Activated naive CD4-positive, alpha-beta T cell treated with anti-CD3 and anti-CD28 coated beads, Interleukin-2, amount 50 U/mL, for 72 hours (primary cell): ENCODE measurements around the gene PATJ. TPM values are rescaled to one million over a fixed set of nuclear protein-coding genes. Genes with fewer than 3 reads are reported as not detected.
"Not testable (repeated sequence)": the region's sequence is repeated elsewhere in the genome, so short reads cannot be mapped to it uniquely, and the experiment has no call there.

Experiments
- ATAC-seq, 2 donors: fragments of 150-1000 bp; cut with Tn5 transposase; 2 replicates each; pipeline ENCODE4 v1.10.0; 2021; ENCODE audit warnings: mild to moderate bottlenecking in 2 of 2, moderate library complexity in 2 of 2
- DNase-seq, 2 donors: peaks; one replicate each; pipeline ENCODE4 v3.0.0; 2021 to 2022; ENCODE audit warnings: low spot score in 2 of 2
- H3K27ac Mint-ChIP-seq, 2 donors: one replicate each; pipeline ENCODE4 v1.8.0; 2022; ENCODE audit warnings: mild to moderate bottlenecking in 2 of 2, mixed read lengths in 2 of 2
- H3K36me3 Mint-ChIP-seq, 2 donors: one replicate each; pipeline ENCODE4 v1.8.0; 2022; ENCODE audit warnings: mixed read lengths in 2 of 2
- H3K9me3 Mint-ChIP-seq, 2 donors: one replicate each; pipeline ENCODE4 v1.8.0; 2022; ENCODE audit warnings: mixed read lengths in 2 of 2
- total RNA-seq, 2 donors: library from RNA; stranded (reverse); gene quantifications; one replicate each; pipeline ENCODE4 v1.2.3, GENCODE V29; 2022

PATJ gene
- total RNA-seq, 2 donors from 2014 or later = 21.5 to 24.7 TPM

- Mint-ChIP-seq H3K9me3 (no peaks in the 10 kb centered on the region), H3K27ac (no peak overlapping the region), H3K36me3 (peaks cover 4% of the 10 kb centered on the region in 2 donors)
- no peak for DNase-seq
- ATAC-seq = no peak
These were observed 48.6 kb downstream of the PATJ start for GRCh38 chr1:61790837-61791236.

- Mint-ChIP-seq H3K27ac (no peak overlapping the region), H3K36me3 (peaks cover 8 to 11% of the 10 kb centered on the region in 2 donors), H3K9me3 (no peaks in the 10 kb centered on the region)
- no peak for ATAC-seq
- DNase-seq = no peak
These were observed 54.9 kb downstream of the PATJ start for GRCh38 chr1:61797045-61797755.

GRCh38 chr1:61801047-61801446, 58.8 kb downstream of the PATJ start:
- H3K27ac Mint-ChIP-seq, ATAC-seq, H3K9me3 Mint-ChIP-seq, DNase-seq: not testable (repeated sequence)
- H3K36me3 Mint-ChIP-seq = peaks cover 11 to 16% of the 10 kb centered on the region in 2 donors

GRCh38 chr1:61807606-61808140, 65.4 kb downstream of the PATJ start:
- no peak for ATAC-seq
- DNase-seq = no peak
- Mint-ChIP-seq H3K36me3 (peaks cover 0 to 9% of the 10 kb centered on the region in 2 donors), H3K9me3 (no peaks in the 10 kb centered on the region), H3K27ac (peak overlapping the region in 1 of 2 donors; percentile 55)

- H3K27ac Mint-ChIP-seq = no peak overlapping the region
- DNase-seq (no peak), ATAC-seq (no peak)
- peaks cover 0 to 9% of the 10 kb centered on the region in 2 donors for H3K36me3 Mint-ChIP-seq
- H3K9me3 Mint-ChIP-seq = no peaks in the 10 kb centered on the region
These were observed 66.0 kb downstream of the PATJ start for GRCh38 chr1:61808321-61808720.

GRCh38 chr1:61808968-61809367, 66.7 kb downstream of the PATJ start:
- H3K36me3 Mint-ChIP-seq = peaks cover 0 to 9% of the 10 kb centered on the region in 2 donors
- ATAC-seq (no peak), DNase-seq (no peak)
- H3K27ac Mint-ChIP-seq = no peak overlapping the region
- no peaks in the 10 kb centered on the region for H3K9me3 Mint-ChIP-seq

- Mint-ChIP-seq H3K36me3 (no peaks in the 10 kb centered on the region), H3K27ac (no peak overlapping the region), H3K9me3 (no peaks in the 10 kb centered on the region)
- ATAC-seq (no peak), DNase-seq (no peak)
These were observed 70.6 kb downstream of the PATJ start for GRCh38 chr1:61812916-61813315.

GRCh38 chr1:61816191-61816590, 73.9 kb downstream of the PATJ start:
- ATAC-seq (no peak), DNase-seq (no peak)
- Mint-ChIP-seq H3K9me3 (no peaks in the 10 kb centered on the region), H3K27ac (no peak overlapping the region), H3K36me3 (peaks cover 0 to under 1% of the 10 kb centered on the region in 2 donors)

GRCh38 chr1:61818992-61819391, 76.7 kb downstream of the PATJ start:
- ATAC-seq = no peak
- no peak overlapping the region for H3K27ac Mint-ChIP-seq

GRCh38 chr1:61819421-61819820, 77.1 kb downstream of the PATJ start:
- DNase-seq (no peak), ATAC-seq (no peak)
- Mint-ChIP-seq H3K9me3 (no peaks in the 10 kb centered on the region), H3K27ac (no peak overlapping the region), H3K36me3 (peaks cover 0 to 11% of the 10 kb centered on the region in 2 donors)

More at GRCh38 chr1:61818992-61819391, 76.7 kb downstream of the PATJ start:
- Mint-ChIP-seq H3K9me3 (no peaks in the 10 kb centered on the region), H3K36me3 (peaks cover 0 to 11% of the 10 kb centered on the region in 2 donors)
- DNase-seq = no peak

GRCh38 chr1:61825393-61825792, 83.1 kb downstream of the PATJ start:
- no peak for DNase-seq
- H3K27ac Mint-ChIP-seq = no peak overlapping the region
- H3K36me3 Mint-ChIP-seq = peaks cover 7 to 18% of the 10 kb centered on the region in 2 donors
- H3K9me3 Mint-ChIP-seq = no peaks in the 10 kb centered on the region
- ATAC-seq = no peak

- Mint-ChIP-seq H3K36me3 (peaks cover 6 to 7% of the 10 kb centered on the region in 2 donors), H3K9me3 (no peaks in the 10 kb centered on the region), H3K27ac (no peak overlapping the region)
- no peak for DNase-seq
- no peak for ATAC-seq
These were observed 86.5 kb downstream of the PATJ start for GRCh38 chr1:61828805-61829204.

GRCh38 chr1:61836649-61837048, 94.4 kb downstream of the PATJ start:
- ATAC-seq (no peak), DNase-seq (no peak)
- Mint-ChIP-seq H3K36me3 (no peaks in the 10 kb centered on the region), H3K9me3 (no peaks in the 10 kb centered on the region), H3K27ac (no peak overlapping the region)

GRCh38 chr1:61837607-61838006, 95.3 kb downstream of the PATJ start:
- DNase-seq, H3K36me3 Mint-ChIP-seq, H3K9me3 Mint-ChIP-seq, ATAC-seq: not testable (repeated sequence)
- peak overlapping the region in 1 of 2 donors; percentile 44 for H3K27ac Mint-ChIP-seq

- no peak for DNase-seq
- no peak for ATAC-seq
- H3K9me3 Mint-ChIP-seq = no peaks in the 10 kb centered on the region
These were observed 97.4 kb downstream of the PATJ start for GRCh38 chr1:61839679-61840078.

GRCh38 chr1:61842036-61842435, 99.8 kb downstream of the PATJ start:
- no peaks in the 10 kb centered on the region for H3K36me3 Mint-ChIP-seq
- ATAC-seq (no peak), DNase-seq (no peak)
- H3K27ac Mint-ChIP-seq = no peak overlapping the region
- H3K9me3 Mint-ChIP-seq = no peaks in the 10 kb centered on the region

More at GRCh38 chr1:61839679-61840078, 97.4 kb downstream of the PATJ start:
- no peak overlapping the region for H3K27ac Mint-ChIP-seq
- H3K36me3 Mint-ChIP-seq = no peaks in the 10 kb centered on the region

- DNase-seq = no peak
- Mint-ChIP-seq H3K36me3 (no peaks in the 10 kb centered on the region), H3K9me3 (no peaks in the 10 kb centered on the region), H3K27ac (no peak overlapping the region)
- no peak for ATAC-seq
These were observed 100.7 kb downstream of the PATJ start for GRCh38 chr1:61842863-61843514.
